H1 (cell line): Measurements from ENCODE around the gene KAT5. TPM values are rescaled to one million over a fixed set of nuclear protein-coding genes. Genes with fewer than 3 reads are reported as not detected.
A peak's percentile ranks its signal among the peaks of the same experiment; 100 is the strongest.

ENCODE experiments used
- CTCF ChIA-PET: fragments of 300-600 bp; sonication (Branson Sonifier 250); formaldehyde crosslinking; loops from one replicate; lab custom pipeline; 2021; ENCODE audit not compliant: partially characterized antibody; lab: Charles Lee
- POLR2A ChIA-PET: fragments of 300-600 bp; sonication (Branson Sonifier 250); formaldehyde crosslinking; loops from one replicate; lab custom pipeline; 2021; ENCODE audit warnings: inconsistent platforms; ENCODE audit not compliant: partially characterized antibody; lab: Charles Lee
- DNase-seq, 2 experiments: peaks; one replicate each; pipeline versions ENCODE4 v3.0.0 to v3.0.0-alpha.2; 2010 to 2022; ENCODE audit warnings: low spot score in 2 of 2, low read depth in 1 of 2, mixed read lengths in 1 of 2
- FAIRE-seq: peaks from 2 replicates; lab custom pipeline; 2011; peaks lifted over from hg19 to GRCh38; lab: Jason Lieb, UNC
- H2AFZ ChIP-seq: 2 replicates; pipeline ENCODE4 v1.8.1; 2012; ENCODE audit warnings: low read length, inconsistent platforms
- H2AK5ac ChIP-seq: 2 replicates; pipeline ENCODE4 v1.6.1; 2013; ENCODE audit warnings: low read depth, low read length
- H2BK120ac ChIP-seq: replicated peaks from 2 replicates; pipeline ENCODE3; 2013; ENCODE audit warnings: low read depth, low read length, inconsistent platforms
- H2BK12ac ChIP-seq: 2 replicates; pipeline ENCODE4 v1.6.1; 2013; ENCODE audit warnings: low read depth, low read length
- H2BK15ac ChIP-seq: 2 replicates; pipeline ENCODE4 v1.6.1; 2013; ENCODE audit warnings: low read length
- H2BK20ac ChIP-seq: 2 replicates; pipeline ENCODE4 v1.6.1; 2013; ENCODE audit warnings: low read length
- H2BK5ac ChIP-seq: 2 replicates; pipeline ENCODE4 v1.6.1; 2013; ENCODE audit warnings: low read depth, low read length
- H3K14ac ChIP-seq: 2 replicates; pipeline ENCODE4 v1.6.1; 2013; ENCODE audit warnings: inconsistent platforms; ENCODE audit not compliant: insufficient read length
- H3K18ac ChIP-seq: 2 replicates; pipeline ENCODE4 v1.6.1; 2013; ENCODE audit warnings: low read length; ENCODE audit errors: extremely low read depth
- H3K23ac ChIP-seq: 2 replicates; pipeline ENCODE4 v1.6.1; 2013; ENCODE audit warnings: inconsistent platforms; ENCODE audit not compliant: insufficient read length
- H3K23me2 ChIP-seq: 2 replicates; pipeline ENCODE4 v1.6.1; 2013; ENCODE audit warnings: low read depth, low read length
- H3K27ac ChIP-seq: 2 replicates; pipeline ENCODE4 v1.6.1; 2011; ENCODE audit warnings: low read depth, low read length, inconsistent platforms
- H3K27me3 ChIP-seq, 4 experiments: replicated peaks in 1 of 4; 1 replicate in 1 of 4; 2 replicates in 3 of 4; pipeline versions ENCODE4 v1.6.1 to v1.8.1; 2011 to 2013; ENCODE audit warnings: low read length in 3 of 4, mild to moderate bottlenecking in 3 of 4, inconsistent platforms in 2 of 4, mixed read lengths in 2 of 4, moderate library complexity in 1 of 4; ENCODE audit not compliant: control insufficient read depth in 3 of 4, insufficient read depth in 3 of 4; ENCODE audit errors: extremely low read depth in 1 of 4
- H3K36me3 ChIP-seq, 4 experiments: 2 replicates each; pipeline versions ENCODE4 v1.6.1 to v1.8.1; 2011 to 2013; ENCODE audit warnings: mild to moderate bottlenecking in 4 of 4, low read length in 3 of 4, moderate library complexity in 2 of 4, control low read depth in 1 of 4, inconsistent platforms in 1 of 4; ENCODE audit not compliant: insufficient read depth in 4 of 4, control insufficient read depth in 2 of 4
- H3K4ac ChIP-seq: replicated peaks from 2 replicates; pipeline ENCODE3; 2013; ENCODE audit warnings: low read length, low read depth, mixed read lengths, inconsistent platforms; ENCODE audit not compliant: insufficient read length
- H3K4me1 ChIP-seq, 4 experiments: replicated peaks in 1 of 4; 1 replicate in 1 of 4; 2 replicates in 3 of 4; pipeline versions ENCODE4 v1.6.1 to v1.8.1; 2011 to 2013; ENCODE audit warnings: low read length in 3 of 4, inconsistent platforms in 2 of 4, mixed read lengths in 1 of 4; ENCODE audit not compliant: insufficient read depth in 4 of 4, control insufficient read depth in 3 of 4
- H3K4me2 ChIP-seq, 2 experiments: 2 replicates each; pipeline versions ENCODE4 v1.6.1 to v1.8.1; 2011 to 2013; ENCODE audit warnings: low read depth in 2 of 2, low read length in 2 of 2, control low read depth in 1 of 2, inconsistent platforms in 1 of 2, mild to moderate bottlenecking in 1 of 2; ENCODE audit not compliant: insufficient read depth in 1 of 2
- H3K4me3 ChIP-seq, 4 experiments: fragments of 200-600, 300-600 bp in 1 of 4; sonication (generic), shearing (Covaris generic), sonication (Bioruptor Twin) in 1 of 4; 2 replicates each; pipeline versions ENCODE4 v1.5.1 to v1.8.1; 2011 to 2016; ENCODE audit warnings: low read length in 4 of 4, low read depth in 3 of 4, control low read depth in 2 of 4, inconsistent platforms in 2 of 4, mild to moderate bottlenecking in 2 of 4, mixed read lengths in 1 of 4, moderate library complexity in 1 of 4; ENCODE audit not compliant: insufficient read depth in 2 of 4; ENCODE audit errors: extremely low read depth in 1 of 4
- H3K56ac ChIP-seq: replicated peaks from 2 replicates; pipeline ENCODE3; 2013; ENCODE audit warnings: low read depth, mild to moderate bottlenecking, mixed read lengths, low read length, inconsistent platforms; ENCODE audit not compliant: insufficient read length
- H3K79me1 ChIP-seq: 2 replicates; pipeline ENCODE4 v1.6.1; 2013; ENCODE audit warnings: low read depth, low read length, control low read depth
- H3K79me2 ChIP-seq, 2 experiments: 2 replicates each; pipeline versions ENCODE4 v1.6.1 to v1.8.1; 2012 to 2013; ENCODE audit warnings: low read length in 2 of 2, mild to moderate bottlenecking in 2 of 2, inconsistent platforms in 1 of 2; ENCODE audit not compliant: insufficient read depth in 2 of 2, control insufficient read depth in 1 of 2
- H3K9ac ChIP-seq, 4 experiments: replicated peaks in 1 of 4; 1 replicate in 1 of 4; 2 replicates in 3 of 4; pipeline versions ENCODE4 v1.6.1 to v1.8.1; 2011 to 2013; ENCODE audit warnings: low read depth in 3 of 4, low read length in 3 of 4, control low read depth in 2 of 4, mild to moderate bottlenecking in 2 of 4, moderate library complexity in 2 of 4, inconsistent platforms in 1 of 4; ENCODE audit errors: extremely low read depth in 1 of 4
- H3K9me3 ChIP-seq, 2 experiments: 2 replicates each; pipeline versions ENCODE4 v1.6.1 to v1.8.1; 2012 to 2013; ENCODE audit warnings: mild to moderate bottlenecking in 2 of 2, moderate library complexity in 2 of 2, control low read depth in 1 of 2, inconsistent platforms in 1 of 2, low read depth in 1 of 2, low read length in 1 of 2, mixed read lengths in 1 of 2; ENCODE audit not compliant: insufficient read depth in 2 of 2
- H4K20me1 ChIP-seq, 2 experiments: replicated peaks in 1 of 2; 2 replicates each; pipeline versions ENCODE3 to v1.8.1; 2011 to 2013; ENCODE audit warnings: inconsistent platforms in 2 of 2, low read length in 2 of 2, mild to moderate bottlenecking in 1 of 2; ENCODE audit not compliant: insufficient read depth in 2 of 2, control insufficient read depth in 1 of 2
- H4K5ac ChIP-seq: 2 replicates; pipeline ENCODE4 v1.6.1; 2013; ENCODE audit warnings: low read length, low read depth, mixed read lengths, inconsistent platforms; ENCODE audit not compliant: insufficient read length
- H4K8ac ChIP-seq: 2 replicates; pipeline ENCODE4 v1.8.0; 2013; ENCODE audit warnings: mild to moderate bottlenecking, moderate library complexity, low read length, inconsistent platforms; ENCODE audit not compliant: insufficient read depth; ENCODE audit errors: extremely low read depth
- H4K91ac ChIP-seq: replicated peaks from 2 replicates; pipeline ENCODE3; 2013; ENCODE audit warnings: low read length, mixed read lengths, inconsistent platforms; ENCODE audit not compliant: insufficient read length
- ATF2 ChIP-seq: IDR thresholded peaks from 2 replicates; pipeline ENCODE4 v1.6.1; 2012; ENCODE audit warnings: low read length, inconsistent platforms
- CBX5 ChIP-seq: fragments of 300-800, 300-1000 bp; sonication (generic); IDR thresholded peaks from 2 replicates; pipeline ENCODE4 v1.7.1; 2016; ENCODE audit warnings: antibody characterized with exemption, low read length, low read depth
- EZH2 ChIP-seq: fragments of 200-600 bp; sonication (generic); IDR thresholded peaks from 2 replicates; pipeline ENCODE4 v1.7.1; 2012; ENCODE audit warnings: low read depth, mild to moderate bottlenecking, moderate library complexity, low read length, inconsistent platforms; ENCODE audit not compliant: severe bottlenecking
- MAFK ChIP-seq: IDR thresholded peaks from 2 replicates; pipeline ENCODE4 v1.6.1; 2012; ENCODE audit warnings: low read depth, mild to moderate bottlenecking, improper control_type of control experiment, low read length
- NRF1 ChIP-seq: IDR thresholded peaks from 2 replicates; pipeline ENCODE4 v1.6.1; 2011; ENCODE audit warnings: mild to moderate bottlenecking, low read depth, low read length, improper control_type of control experiment
- SAP30 ChIP-seq: fragments of 300-600 bp; sonication (generic); IDR thresholded peaks from 2 replicates; pipeline ENCODE4 v1.7.1; 2012; ENCODE audit warnings: low read length, moderate library complexity, mild to moderate bottlenecking, inconsistent platforms; ENCODE audit not compliant: insufficient read depth, insufficient replicate concordance
- WGBS, 2 experiments: shearing (Covaris generic) in 1 of 2; methylation state at CpG; one replicate each; pipeline versions ENCODE4 v1.1.6 to v1.1.7; 2013 to 2015; ENCODE audit warnings: low lambda C conversion rate in 2 of 2, mixed read lengths in 2 of 2, inconsistent platforms in 1 of 2, low coverage in 1 of 2, missing lambda C conversion rate in 1 of 2; ENCODE audit not compliant: insufficient replicate concordance in 2 of 2, insufficient coverage in 1 of 2, insufficient read length in 1 of 2; ENCODE audit errors: extremely low coverage in 1 of 2, missing lambda C conversion rate in 1 of 2; 5-methylcytosine and 5-hydroxymethylcytosine counted together
- polyA plus RNA-seq, 7 experiments: library from polyadenylated mRNA; depleted of rRNA in 3 of 7; stranded (reverse) in 5 of 7; unstranded in 2 of 7; fragments of >200 nt in 5 of 7; fragments of 200-250 nt in 2 of 7; gene quantifications; 1 replicate in 5 of 7; 2 replicates in 1 of 7; 4 replicates in 1 of 7; pipeline versions ENCODE4 v1.2.1 to v1.2.3, GENCODE V29; 2011 to 2013; ENCODE audit warnings: missing spikeins in 2 of 7, mixed read lengths in 2 of 7
- total RNA-seq: library from RNA; stranded (reverse); fragmentation: NEBNext Ultra II Directional; extraction: Animal tissue kit (Norgen Biotek cat#: 25700); gene quantifications from 2 replicates; pipeline ENCODE4 v1.2.1, GENCODE V29; 2021
- TF ChIP-seq, protein P1 (sequence below): IDR thresholded peaks from 2 replicates; pipeline ENCODE4 v1.6.1; 2012; ENCODE audit warnings: inconsistent platforms

KAT5 gene
- total and polyA plus RNA-seq, 2 of the 8 experiments (the other 6 are each of a cell fraction or from before 2014, with no cell fraction given) = 26.7 to 37.4 TPM

DNA sequence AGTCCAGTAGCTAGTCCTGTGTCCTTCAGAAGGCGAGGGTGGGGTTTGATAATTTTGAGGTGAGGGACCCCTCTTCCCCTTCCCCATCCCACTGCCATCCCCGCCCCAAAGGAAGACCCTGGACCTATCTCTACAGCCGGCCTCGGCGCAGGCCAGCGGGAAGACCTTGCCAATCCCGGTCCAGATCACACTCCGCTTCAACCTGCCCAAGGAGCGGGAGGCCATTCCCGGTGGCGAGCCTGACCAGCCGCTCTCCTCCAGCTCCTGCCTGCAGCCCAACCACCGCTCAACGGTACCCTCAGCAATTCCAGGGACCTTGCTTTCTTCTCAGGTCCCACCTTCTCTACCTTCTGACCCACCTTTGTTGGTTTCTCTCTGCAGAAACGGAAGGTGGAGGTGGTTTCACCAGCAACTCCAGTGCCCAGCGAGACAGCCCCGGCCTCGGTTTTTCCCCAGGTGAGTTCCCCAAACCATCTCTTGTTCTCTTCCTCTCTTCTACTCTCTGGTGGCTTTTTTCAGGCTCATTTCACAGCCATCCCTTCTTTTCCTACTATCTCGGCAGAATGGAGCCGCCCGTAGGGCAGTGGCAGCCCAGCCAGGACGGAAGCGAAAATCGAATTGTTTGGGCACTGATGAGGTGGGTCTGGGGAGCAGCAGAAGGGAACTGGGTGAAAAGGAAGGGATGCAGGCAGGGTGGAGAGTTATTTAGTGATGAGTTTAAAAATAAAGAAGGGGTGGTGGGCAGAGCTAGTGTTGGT is 1.3 kb downstream of the KAT5 start:
- ChIA-PET POLR2A (interaction anchor here (0.9 to 3.3 kb wide), 11 partner anchors 7 to 202 kb away, joined by 3 to 23 read pairs (median 4); partner anchors contain the start of genes CFL1, MUS81, RNASEH2C and SNX32), CTCF (interaction anchor here (0.5 to 4.9 kb wide), 12 partner anchors 8 to 363 kb away, joined by 3 to 33 read pairs (median 12); partner anchors contain the start of genes CCDC85B and FIBP)
- Histone ChIP-seq H3K9me3 (no peaks in the 10 kb centered on the region), H3K14ac (no peak overlapping the region), H4K8ac (no peak overlapping the region), H3K9ac (no peak overlapping the region), H4K20me1 (peaks cover 0 to 12% of the 10 kb centered on the region in 2 experiments), H3K23me2 (peaks cover 3% of the 10 kb centered on the region; the same call in 1 of the 2 replicates), H2BK5ac (no peak overlapping the region), H2BK120ac (no peak overlapping the region), H2AK5ac (no peak overlapping the region), H4K5ac (no peak overlapping the region), H3K56ac (no peak overlapping the region), H3K4me2 (peak overlapping the region in 1 of 2 experiments; percentile 73; a peak in 2 of 4 replicates), H3K4me1 (peaks cover 0 to 2% (median 2%) of the 10 kb centered on the region in 4 experiments; a peak in 1 of 7 replicates), H3K4ac (no peak overlapping the region), H2AFZ (no peak overlapping the region), H2BK15ac (no peak overlapping the region), H3K79me1 (peaks cover 2% of the 10 kb centered on the region; the same call in 1 of the 2 replicates), H2BK12ac (no peak overlapping the region), H3K79me2 (no peaks in the 10 kb centered on the region), H3K18ac (no peak overlapping the region), H3K27me3 (no peaks in the 10 kb centered on the region), H3K4me3 (0 out of 8 replicates have a peak overlapping the region, but pooled peaks of 1 of the 4 experiments have one; percentile 87), H2BK20ac (no peak overlapping the region), H3K36me3 (peaks cover 19 to 37% (median 33%) of the 10 kb centered on the region in 4 experiments), H4K91ac (no peak overlapping the region), H3K27ac (no peak overlapping the region), H3K23ac (no peak overlapping the region)
- DNase-seq = no peak
- FAIRE-seq = no peak
- no peak for TF ChIP-seq NRF1
- no peak for TF ChIP-seq CBX5
- TF ChIP-seq ATF2 = no peak
- TF ChIP-seq, protein P1, sequence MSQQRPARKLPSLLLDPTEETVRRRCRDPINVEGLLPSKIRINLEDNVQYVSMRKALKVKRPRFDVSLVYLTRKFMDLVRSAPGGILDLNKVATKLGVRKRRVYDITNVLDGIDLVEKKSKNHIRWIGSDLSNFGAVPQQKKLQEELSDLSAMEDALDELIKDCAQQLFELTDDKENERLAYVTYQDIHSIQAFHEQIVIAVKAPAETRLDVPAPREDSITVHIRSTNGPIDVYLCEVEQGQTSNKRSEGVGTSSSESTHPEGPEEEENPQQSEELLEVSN = no peak
- no peak for TF ChIP-seq MAFK
- TF ChIP-seq SAP30 = no peak
- TF ChIP-seq EZH2 = no peak
- WGBS, 2 experiments = 87% methylated on average over 23 of the region's 24 CpGs; no CpG with 5 or more reads in 1 of the 2 experiments
